ENCODE measurements around the gene SERTAD2. TPM values are rescaled to one million over a fixed set of nuclear protein-coding genes. Genes with fewer than 3 reads are reported as not detected.

SERTAD2 gene
- total and polyA plus RNA-seq, 2 donors (not counting 3 experiments of a cell fraction or from before 2014, with no cell fraction given) = 5.5 to 11.2 TPM

- dilution Hi-C loops (cut with MboI; ENCODE audit: extremely low pct_ligation_motif_present, low sequenced_read_pairs) (no loop called here), intact Hi-C loops (cut with micrococcal nuclease) (no loop called here)
- no peak overlapping the region for H3K4me3 ChIP-seq (replicated peaks in 1 of 3; ENCODE audit: insufficient read depth in 1 of 3, low read depth in 1 of 3, low read length in 3 of 3)
- H3K9ac ChIP-seq (replicated peaks; ENCODE audit: extremely low read depth, insufficient read depth, low read length) = no peak overlapping the region
- no peaks in the 10 kb centered on the region for H3K27me3 ChIP-seq (ENCODE audit: control insufficient read depth in 2 of 2, insufficient read depth in 2 of 2, low read length in 2 of 2)
- H4K20me1 ChIP-seq (replicated peaks; ENCODE audit: control insufficient read depth, extremely low read depth, insufficient read depth, low read length) = no peaks in the 10 kb centered on the region
- no peaks in the 10 kb centered on the region for H3K36me3 ChIP-seq (ENCODE audit: control insufficient read depth in 2 of 2, extremely low read depth in 1 of 2, insufficient read depth in 2 of 2, low read length in 2 of 2)
- H3K4me2 ChIP-seq (ENCODE audit: insufficient read depth, low read length) = no peak overlapping the region
- BruUV-seq (replicated peaks) = no TSS peak
- no peaks in the 10 kb centered on the region for H3K9me3 ChIP-seq (replicated peaks; ENCODE audit: control insufficient read depth, insufficient read depth, low read length)
- no peaks in the 10 kb centered on the region for H3K4me1 ChIP-seq (ENCODE audit: control insufficient read depth, extremely low read depth, insufficient read depth, low read length)
- POLR2A ChIA-PET = no interaction called here
- TF ChIP-seq MYC (IDR thresholded peaks at IDR 0.05; ENCODE audit: low read depth, low read length) = no peak
- TF ChIP-seq POLR2A (IDR thresholded peaks at IDR 0.05; ENCODE audit: low read depth, low read length) = no peak
- TF ChIP-seq POLR2AphosphoS5 (IDR thresholded peaks at IDR 0.05; ENCODE audit: insufficient read depth, low read depth, low read length) = no peak
- no peak for TF ChIP-seq FOS (IDR thresholded peaks at IDR 0.05; ENCODE audit: borderline replicate concordance, insufficient read depth, low read length)
- TF ChIP-seq, protein P1, sequence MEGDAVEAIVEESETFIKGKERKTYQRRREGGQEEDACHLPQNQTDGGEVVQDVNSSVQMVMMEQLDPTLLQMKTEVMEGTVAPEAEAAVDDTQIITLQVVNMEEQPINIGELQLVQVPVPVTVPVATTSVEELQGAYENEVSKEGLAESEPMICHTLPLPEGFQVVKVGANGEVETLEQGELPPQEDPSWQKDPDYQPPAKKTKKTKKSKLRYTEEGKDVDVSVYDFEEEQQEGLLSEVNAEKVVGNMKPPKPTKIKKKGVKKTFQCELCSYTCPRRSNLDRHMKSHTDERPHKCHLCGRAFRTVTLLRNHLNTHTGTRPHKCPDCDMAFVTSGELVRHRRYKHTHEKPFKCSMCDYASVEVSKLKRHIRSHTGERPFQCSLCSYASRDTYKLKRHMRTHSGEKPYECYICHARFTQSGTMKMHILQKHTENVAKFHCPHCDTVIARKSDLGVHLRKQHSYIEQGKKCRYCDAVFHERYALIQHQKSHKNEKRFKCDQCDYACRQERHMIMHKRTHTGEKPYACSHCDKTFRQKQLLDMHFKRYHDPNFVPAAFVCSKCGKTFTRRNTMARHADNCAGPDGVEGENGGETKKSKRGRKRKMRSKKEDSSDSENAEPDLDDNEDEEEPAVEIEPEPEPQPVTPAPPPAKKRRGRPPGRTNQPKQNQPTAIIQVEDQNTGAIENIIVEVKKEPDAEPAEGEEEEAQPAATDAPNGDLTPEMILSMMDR (IDR thresholded peaks at IDR 0.05; ENCODE audit: extremely low read depth in 1 of 2, insufficient read depth in 1 of 2, low read depth in 1 of 2, low read length in 2 of 2) = no peak
- CTCF ChIA-PET = interaction anchor here (1.4 kb wide), 1 partner anchor 13 kb away, joined by 3 read pairs; no protein-coding TSS in a partner anchor
- H3K9me1 ChIP-seq (replicated peaks; ENCODE audit: control insufficient read depth, extremely low read depth, insufficient read depth, low read length) = no peaks in the 10 kb centered on the region
- no peak overlapping the region for H3K27ac ChIP-seq (ENCODE audit: insufficient read depth, low read depth, low read length)
- FAIRE-seq (no peak), DNase-seq (ENCODE audit: low read depth, low spot score) (no peak)
- H3K79me2 ChIP-seq (ENCODE audit: control insufficient read depth, insufficient read depth, low read length) = no peaks in the 10 kb centered on the region
- H2AFZ ChIP-seq (ENCODE audit: low read depth, low read length) = no peak overlapping the region
These were observed 14.8 kb upstream of the SERTAD2 start for GRCh38 chr2:64668542-64668941.

DNA sequence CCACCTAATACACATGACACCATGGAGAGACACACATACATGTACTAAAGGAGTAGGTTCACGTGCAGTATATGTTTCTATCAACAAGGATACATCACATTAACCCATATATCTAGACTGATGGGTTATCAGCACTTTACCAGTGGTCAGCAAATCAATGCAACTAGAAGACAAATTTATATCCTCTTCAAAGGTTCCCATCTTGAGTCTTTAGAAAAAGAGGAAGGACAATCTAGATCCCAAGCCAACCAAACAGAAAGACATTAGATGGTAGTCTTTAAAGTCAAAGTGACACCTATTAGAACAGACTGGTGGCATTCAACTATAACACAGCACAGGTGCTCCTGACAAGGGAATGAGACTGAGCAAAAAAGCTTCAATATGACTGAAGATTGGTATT lies 13.8 kb upstream of the SERTAD2 start:
- Histone ChIP-seq H3K9ac (replicated peaks; ENCODE audit: extremely low read depth, insufficient read depth, low read length) (no peak overlapping the region), H3K4me2 (ENCODE audit: insufficient read depth, low read length) (no peak overlapping the region), H3K36me3 (ENCODE audit: control insufficient read depth in 2 of 2, extremely low read depth in 1 of 2, insufficient read depth in 2 of 2, low read length in 2 of 2) (no peaks in the 10 kb centered on the region), H2AFZ (ENCODE audit: low read depth, low read length) (no peak overlapping the region), H3K79me2 (ENCODE audit: control insufficient read depth, insufficient read depth, low read length) (no peaks in the 10 kb centered on the region), H3K4me3 (replicated peaks in 1 of 3; ENCODE audit: insufficient read depth in 1 of 3, low read depth in 1 of 3, low read length in 3 of 3) (no peak overlapping the region), H4K20me1 (replicated peaks; ENCODE audit: control insufficient read depth, extremely low read depth, insufficient read depth, low read length) (no peaks in the 10 kb centered on the region), H3K27me3 (ENCODE audit: control insufficient read depth in 2 of 2, insufficient read depth in 2 of 2, low read length in 2 of 2) (no peaks in the 10 kb centered on the region), H3K9me1 (replicated peaks; ENCODE audit: control insufficient read depth, extremely low read depth, insufficient read depth, low read length) (no peaks in the 10 kb centered on the region), H3K27ac (ENCODE audit: insufficient read depth, low read depth, low read length) (no peak overlapping the region), H3K9me3 (replicated peaks; ENCODE audit: control insufficient read depth, insufficient read depth, low read length) (no peaks in the 10 kb centered on the region), H3K4me1 (ENCODE audit: control insufficient read depth, extremely low read depth, insufficient read depth, low read length) (no peaks in the 10 kb centered on the region)
- dilution Hi-C loops (cut with MboI; ENCODE audit: extremely low pct_ligation_motif_present, low sequenced_read_pairs) = no loop called here
- intact Hi-C loops (cut with micrococcal nuclease) = no loop called here
- DNase-seq (ENCODE audit: low read depth, low spot score) (peak; percentile 10), FAIRE-seq (no peak)
- TF ChIP-seq GATA2 (IDR thresholded peaks at IDR 0.05; ENCODE audit: insufficient read depth, insufficient read length, low read depth, low read length) (no peak), JUN (IDR thresholded peaks at IDR 0.05; ENCODE audit: borderline replicate concordance, insufficient read depth, insufficient read length, low read depth) (no peak), EZH2 (IDR thresholded peaks at IDR 0.05; ENCODE audit: borderline replicate concordance, low read depth, low read length, severe bottlenecking) (no peak), POLR2A (IDR thresholded peaks at IDR 0.05; ENCODE audit: low read depth, low read length) (no peak), POLR2AphosphoS5 (IDR thresholded peaks at IDR 0.05; ENCODE audit: insufficient read depth, low read depth, low read length) (no peak), MYC (IDR thresholded peaks at IDR 0.05; ENCODE audit: low read depth, low read length) (no peak), FOS (IDR thresholded peaks at IDR 0.05; ENCODE audit: borderline replicate concordance, insufficient read depth, low read length) (no peak)
- TF ChIP-seq, protein P1 (IDR thresholded peaks at IDR 0.05; ENCODE audit: extremely low read depth in 1 of 2, insufficient read depth in 1 of 2, low read depth in 1 of 2, low read length in 2 of 2) = no peak
- TF ChIP-seq, protein P2, sequence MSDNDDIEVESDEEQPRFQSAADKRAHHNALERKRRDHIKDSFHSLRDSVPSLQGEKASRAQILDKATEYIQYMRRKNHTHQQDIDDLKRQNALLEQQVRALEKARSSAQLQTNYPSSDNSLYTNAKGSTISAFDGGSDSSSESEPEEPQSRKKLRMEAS (IDR thresholded peaks at IDR 0.05; ENCODE audit: insufficient read depth, insufficient read length) = no peak
- CTCF ChIA-PET = interaction anchor here (0.8 to 1.4 kb wide), 4 partner anchors 10 to 21 kb away, joined by 3 to 4 read pairs (median 4); no protein-coding TSS in a partner anchor
- POLR2A ChIA-PET = no interaction called here
- BruUV-seq (replicated peaks) = no TSS peak

Measured in endothelial cell of umbilical vein (primary cell).